HCEC 1CT (cell line): Measurements from ENCODE around the gene TMEM80.

Source experiments
- DNase-seq: peaks from one replicate; pipeline ENCODE4 v3.0.0-alpha.2; 2017

TMEM80 gene

GRCh38 chr11:748007-748359 is 52.4 kb downstream of the TMEM80 start:
- peak; percentile 6 for DNase-seq

- DNase-seq = no peak
Observed at GRCh38 chr11:749731-750130, 54.1 kb downstream of the TMEM80 start.
